GM21619 (cell line): ENCODE results near the gene TBPL1.
A peak's percentile ranks its signal among the peaks of the same experiment; 100 is the strongest.
"Not testable (repeated sequence)": the region's sequence is repeated elsewhere in the genome, so short reads cannot be mapped to it uniquely, and the experiment has no call there.

Source experiments
- ATAC-seq: cut with Tn5 transposase; IDR thresholded peaks from one replicate; pipeline ENCODE4 v1.9.1; 2021; ENCODE audit not compliant: unreplicated experiment

The TBPL1 gene

GRCh38 chr6:133952815-133953633 is at the start of gene TBPL1:
TSS of gene TBPL1 (plus strand) at chr6:133953224. CDS start at chr6:133980126, 26,902 bp downstream.
- ATAC-seq: peak; percentile 89

GRCh38 chr6:133903855-133904254 is 49.2 kb upstream of the TBPL1 start:
- ATAC-seq: no peak

GRCh38 chr6:133906050-133906449 is 47.0 kb upstream of the TBPL1 start:
- ATAC-seq: no peak

- ATAC-seq: peak; percentile 77
Measured at GRCh38 chr6:133916650-133917151, 36.3 kb upstream of the TBPL1 start.

GRCh38 chr6:133917781-133918180 is 35.2 kb upstream of the TBPL1 start:
- ATAC-seq: no peak

- no peak for ATAC-seq
Measured at GRCh38 chr6:133918208-133918930, 34.7 kb upstream of the TBPL1 start.

GRCh38 chr6:133919362-133919761 is 33.7 kb upstream of the TBPL1 start:
- ATAC-seq: no peak

GRCh38 chr6:133921249-133921859 is 31.7 kb upstream of the TBPL1 start:
- no peak for ATAC-seq

GRCh38 chr6:133923938-133924593 is 29.0 kb upstream of the TBPL1 start:
- peak; percentile 86 for ATAC-seq

- not testable (repeated sequence) for ATAC-seq
Measured at GRCh38 chr6:133931221-133931620, 21.8 kb upstream of the TBPL1 start.

GRCh38 chr6:133936352-133936751 is 16.7 kb upstream of the TBPL1 start:
- not testable (repeated sequence) for ATAC-seq

GRCh38 chr6:133937909-133938308 is 15.1 kb upstream of the TBPL1 start:
- no peak for ATAC-seq

- ATAC-seq: no peak
Measured at GRCh38 chr6:133938533-133938932, 14.5 kb upstream of the TBPL1 start.

- ATAC-seq: no peak
Measured at GRCh38 chr6:133939778-133940667, 13.0 kb upstream of the TBPL1 start.

GRCh38 chr6:133945158-133945557 is 7.9 kb upstream of the TBPL1 start:
- no peak for ATAC-seq

GRCh38 chr6:133947302-133947900 is 5.6 kb upstream of the TBPL1 start:
- no peak for ATAC-seq

GRCh38 chr6:133948472-133948871 is 4.6 kb upstream of the TBPL1 start:
- no peak for ATAC-seq

GRCh38 chr6:133951227-133951626 is 1.8 kb upstream of the TBPL1 start:
- no peak for ATAC-seq
